NCI-H2107 (cell line): ENCODE results near the gene LYST.
"Not testable (repeated sequence)": the region's sequence is repeated elsewhere in the genome, so short reads cannot be mapped to it uniquely, and the experiment has no call there.

Source experiments
- DNase-seq: peaks from one replicate; lab custom pipeline; 2025; lab: John Stamatoyannopoulos, UW

LYST gene

DNA sequence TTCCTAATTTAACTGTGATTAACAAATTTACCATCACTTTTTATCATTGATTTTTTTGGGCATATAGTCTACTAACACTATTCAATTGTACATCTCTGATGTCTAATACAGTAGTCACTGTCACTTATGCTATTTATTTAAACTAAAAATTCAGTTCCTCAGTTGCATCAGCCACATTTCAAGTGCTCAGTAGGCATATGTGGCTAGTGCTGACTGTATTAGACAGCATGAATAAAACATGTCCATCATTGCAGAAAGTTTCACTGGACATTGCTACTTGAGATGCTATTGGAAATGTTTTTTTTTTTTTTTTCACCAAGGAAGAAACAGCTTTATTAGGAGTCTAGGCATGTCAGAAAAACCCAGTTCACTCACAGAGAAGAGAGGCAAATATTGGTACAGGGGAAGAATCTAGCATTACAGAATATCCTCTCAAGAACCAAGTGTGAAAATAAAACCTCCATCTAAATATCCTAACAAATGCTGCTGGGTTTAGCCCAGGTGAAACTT, 109.1 kb downstream of the LYST start:
- DNase-seq: no peak

DNA sequence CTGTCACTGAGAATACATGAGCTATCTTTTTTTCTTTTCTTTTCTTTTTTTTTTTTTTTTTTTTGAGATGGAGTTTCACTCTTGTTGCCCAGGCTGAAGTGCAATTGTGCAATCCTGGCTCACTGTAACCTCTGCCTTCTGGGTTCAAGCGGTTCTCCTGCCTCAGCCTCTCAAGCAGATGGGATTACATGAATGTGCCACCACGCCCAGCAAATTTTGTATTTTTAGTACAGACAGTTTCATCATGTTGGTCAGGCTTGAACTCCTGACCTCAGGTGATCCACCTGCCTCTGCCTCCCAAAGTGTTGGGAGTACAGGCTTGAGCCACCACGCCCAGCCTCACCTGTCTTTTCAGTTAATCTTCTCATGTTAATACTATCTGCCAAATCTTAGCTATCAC, 112.5 kb downstream of the LYST start:
- DNase-seq: not testable (repeated sequence)

DNA sequence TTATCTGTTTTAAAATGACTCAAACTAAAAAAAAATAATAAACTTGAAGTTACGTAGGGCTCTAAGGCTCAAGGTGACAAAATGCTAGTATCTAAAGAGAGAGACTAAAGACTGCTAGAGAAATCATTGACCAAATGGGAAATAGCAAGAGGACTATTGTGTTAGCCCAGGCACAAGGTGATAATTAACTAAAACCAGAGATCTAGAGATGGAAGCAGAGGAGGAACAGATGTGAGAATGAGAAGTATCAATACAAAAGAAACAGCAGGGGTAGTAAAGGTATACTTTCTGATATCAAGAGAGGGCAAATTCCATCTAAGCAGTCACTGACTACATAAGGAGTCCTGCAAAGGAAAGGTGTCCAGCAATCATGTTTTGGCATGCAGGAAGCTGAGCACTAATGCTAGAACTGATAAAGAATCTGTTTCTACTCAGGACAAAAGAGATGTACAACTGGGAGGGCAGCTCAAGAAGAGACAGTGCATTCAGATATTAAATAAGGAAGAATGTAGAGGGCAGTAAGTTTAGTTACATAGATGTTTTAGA, 116.9 kb downstream of the LYST start:
- no peak for DNase-seq

DNA sequence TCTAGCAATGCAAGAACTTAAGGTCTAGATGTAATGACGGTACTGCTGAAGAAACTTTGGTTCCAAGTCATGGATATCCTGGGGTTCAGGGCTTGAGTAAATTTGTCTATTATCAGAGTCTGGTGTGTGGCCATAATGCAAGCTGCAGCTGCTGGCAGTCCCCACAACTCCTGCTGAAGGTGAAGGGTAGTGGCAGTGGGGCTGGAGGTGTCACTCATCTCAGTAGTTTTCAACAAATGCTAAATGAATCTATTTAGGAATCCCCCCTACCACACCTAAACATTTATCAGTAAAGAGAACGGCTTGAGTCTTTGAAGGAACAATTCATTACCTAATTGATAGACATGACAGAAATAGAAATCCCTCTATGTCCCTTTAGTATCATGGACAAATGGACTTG, 118.0 kb downstream of the LYST start:
- no peak for DNase-seq

DNA sequence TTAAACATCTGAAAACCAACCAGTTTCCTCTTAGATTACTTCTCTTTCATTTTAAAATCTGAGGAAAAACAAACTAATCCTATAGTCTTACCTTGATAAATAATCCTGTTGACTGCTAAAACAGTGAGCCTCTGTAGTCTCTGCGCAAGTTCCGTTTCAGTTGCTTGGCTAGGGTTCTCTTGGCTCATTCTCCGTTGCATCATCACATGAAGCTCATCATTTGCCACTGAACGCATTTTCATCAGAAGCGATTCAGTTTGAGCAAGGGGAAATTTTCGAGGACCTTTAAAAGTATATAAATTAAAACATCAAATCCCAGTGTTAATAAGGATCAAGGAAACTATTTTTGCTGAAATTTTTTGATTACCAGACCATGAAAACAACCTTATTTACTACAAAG, 120.5 kb downstream of the LYST start:
- DNase-seq: no peak

DNA sequence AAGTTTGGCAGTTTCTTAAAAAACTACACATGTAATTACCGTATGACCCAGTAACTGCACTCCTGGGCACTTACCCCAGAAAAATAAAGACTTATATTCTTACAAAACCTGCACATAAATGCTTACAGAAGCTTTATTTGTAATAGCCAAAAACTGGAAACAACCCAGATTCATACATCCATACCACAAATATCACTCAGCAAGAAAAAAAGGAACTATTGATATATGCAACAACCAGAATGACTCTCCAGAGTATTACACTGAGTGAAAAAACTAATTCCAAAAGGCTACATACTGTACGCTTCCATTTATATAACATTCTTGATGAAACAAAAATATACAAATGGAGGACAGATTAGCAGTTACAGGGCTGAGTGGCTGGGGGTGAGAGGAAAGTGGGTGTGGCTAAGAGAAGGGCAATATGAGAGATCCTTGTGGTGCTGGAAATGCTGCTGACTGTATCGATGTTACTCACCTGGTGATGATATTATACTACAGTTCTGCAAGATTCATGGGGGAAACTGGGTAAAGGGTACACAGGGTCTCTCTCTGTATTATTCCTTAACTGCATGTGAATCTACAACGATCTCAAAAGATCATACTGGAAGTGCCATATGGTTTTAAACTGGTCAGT, 121.1 kb downstream of the LYST start:
- no peak for DNase-seq

DNA sequence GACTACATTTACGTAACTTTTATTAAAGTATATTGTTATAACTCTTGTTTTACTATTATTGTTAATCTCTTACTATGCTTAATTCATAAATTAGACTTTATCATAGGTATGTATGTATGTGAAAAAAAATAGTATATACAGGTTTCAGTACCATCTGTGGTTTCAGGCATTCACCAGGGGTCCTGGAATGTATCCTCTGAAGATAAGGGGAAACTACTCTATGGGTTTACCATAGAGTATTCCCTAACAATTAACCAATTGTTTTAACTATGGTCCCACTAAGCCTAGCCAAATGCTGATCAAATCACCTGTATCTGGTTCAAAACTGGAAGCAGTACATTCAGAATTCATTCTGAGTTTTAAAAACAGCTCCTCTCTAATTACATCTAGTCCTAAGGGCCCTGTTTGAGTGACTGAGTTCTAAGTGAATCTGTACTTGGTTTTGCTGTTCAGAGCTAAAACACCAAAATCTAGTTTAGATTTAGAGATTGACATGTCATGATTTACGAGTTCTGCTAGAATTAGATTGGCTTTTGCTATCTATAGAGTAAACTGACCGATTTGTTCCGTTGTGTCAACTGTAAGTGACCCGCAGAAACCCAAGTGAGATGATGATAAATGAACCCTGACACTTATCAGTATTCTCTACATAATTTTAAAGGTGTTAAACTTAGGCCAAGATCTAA, 123.6 kb downstream of the LYST start:
- no peak for DNase-seq

DNA sequence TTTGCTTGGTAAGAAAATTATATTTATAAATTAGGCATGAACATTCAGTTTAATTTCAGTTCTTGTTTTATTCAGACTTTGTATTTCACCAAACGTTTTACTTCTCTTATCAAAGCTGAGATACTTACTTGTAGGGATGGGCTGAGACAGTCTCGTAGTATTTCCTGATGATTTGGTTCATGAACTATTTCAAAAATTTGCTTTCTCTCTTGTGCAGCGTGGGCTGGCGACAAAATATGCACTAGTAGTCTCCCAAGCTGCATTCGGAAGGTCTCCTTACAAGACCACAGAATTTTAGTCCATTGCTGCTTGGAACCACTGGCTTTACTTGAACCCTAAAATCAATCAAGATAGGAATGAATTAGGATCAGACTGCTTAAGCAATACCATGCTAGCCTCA, 125.4 kb downstream of the LYST start:
- DNase-seq: no peak

DNA sequence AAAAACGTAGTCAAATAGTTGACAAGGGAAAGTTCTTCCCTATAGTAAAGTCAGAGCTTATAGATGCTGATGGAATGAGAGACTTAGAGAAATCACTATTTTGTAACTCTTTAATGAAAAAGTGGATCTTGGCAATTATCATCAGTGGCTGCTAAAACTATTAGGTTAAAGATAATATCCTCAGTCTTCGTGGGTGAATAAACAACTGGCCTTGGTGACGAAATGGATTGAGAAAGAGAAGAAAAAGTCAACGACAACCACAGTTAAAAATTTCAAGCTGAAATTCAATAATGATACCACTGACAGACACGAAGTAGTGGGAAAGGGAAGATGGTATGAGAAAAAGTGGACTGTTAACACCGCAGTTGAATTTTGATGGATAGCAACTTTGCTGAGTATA, 127.1 kb downstream of the LYST start:
- no peak for DNase-seq

DNA sequence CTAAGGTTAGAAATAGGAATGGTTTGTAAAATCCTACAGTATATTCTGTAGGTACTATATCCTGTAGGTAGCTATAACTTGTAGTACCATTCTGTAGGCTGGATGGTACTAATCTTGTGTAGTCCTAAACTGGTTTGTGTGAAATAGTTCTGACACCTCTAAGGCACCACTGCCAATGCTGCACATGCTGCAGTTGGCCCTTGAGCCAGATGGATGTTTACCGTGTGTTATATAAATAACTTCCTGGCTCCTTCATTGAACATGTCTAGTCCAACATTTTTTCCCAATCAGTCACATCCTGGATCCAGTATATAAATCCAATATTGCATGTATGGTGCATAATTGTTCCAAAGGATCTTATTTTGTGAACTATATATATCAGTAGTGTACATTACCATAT, 127.6 kb downstream of the LYST start:
- no peak for DNase-seq

DNA sequence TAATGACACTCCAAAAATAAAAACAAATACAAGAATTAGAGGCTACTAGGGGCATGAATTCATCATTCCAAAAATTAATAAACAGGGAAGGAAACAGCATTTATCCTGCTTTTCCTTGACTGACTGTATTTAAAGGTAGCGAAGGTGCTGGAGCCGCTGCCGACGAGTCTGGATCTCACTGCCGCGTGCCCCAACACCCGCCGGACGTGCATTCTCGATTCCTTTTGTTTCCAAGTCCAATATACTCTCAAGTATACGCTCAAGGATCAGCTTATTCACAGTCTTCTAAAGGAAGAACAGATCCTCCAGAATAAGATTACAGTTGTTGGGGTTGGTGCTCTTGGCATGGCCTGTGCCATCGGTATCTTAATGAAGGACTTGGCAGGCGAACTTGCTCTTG, 129.0 kb downstream of the LYST start:
- DNase-seq: no peak

DNA sequence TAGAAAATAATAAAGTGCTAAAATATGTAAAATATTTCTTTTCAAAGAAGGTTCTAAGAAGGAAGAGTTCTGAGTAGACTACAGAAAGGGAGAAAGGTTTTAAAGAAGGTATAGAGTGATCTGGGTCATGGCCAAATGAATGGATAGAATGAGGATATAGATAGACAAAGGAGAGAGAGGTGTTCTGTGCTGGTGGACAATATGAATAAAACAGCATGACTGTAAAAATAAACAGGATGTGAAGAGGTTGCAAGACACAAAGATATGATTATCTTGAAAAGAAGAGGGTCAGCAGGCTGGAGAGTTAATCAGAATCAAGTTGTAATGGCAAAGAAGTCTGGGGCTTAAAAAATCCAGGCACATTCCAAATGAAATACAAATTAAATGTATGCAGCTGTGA, 130.4 kb downstream of the LYST start:
- no peak for DNase-seq

DNA sequence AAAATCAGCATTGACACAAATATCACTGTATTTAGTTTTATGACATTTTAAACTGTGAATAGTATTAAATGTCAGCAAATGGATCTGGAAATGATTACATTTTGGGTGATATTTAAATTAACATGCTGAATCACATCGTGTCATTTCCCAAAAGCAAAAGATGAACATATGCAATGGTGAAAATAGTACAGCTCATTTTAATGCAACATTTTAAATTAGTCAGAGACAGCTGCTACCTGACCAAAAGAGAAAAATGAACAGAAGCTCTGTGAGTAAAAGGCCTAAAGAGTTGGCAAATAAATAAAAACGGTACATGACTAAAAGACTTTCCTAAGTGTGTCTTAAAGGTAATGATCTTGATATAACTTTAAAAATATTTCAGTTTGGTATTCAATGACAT, 131.1 kb downstream of the LYST start:
- no peak for DNase-seq

DNA sequence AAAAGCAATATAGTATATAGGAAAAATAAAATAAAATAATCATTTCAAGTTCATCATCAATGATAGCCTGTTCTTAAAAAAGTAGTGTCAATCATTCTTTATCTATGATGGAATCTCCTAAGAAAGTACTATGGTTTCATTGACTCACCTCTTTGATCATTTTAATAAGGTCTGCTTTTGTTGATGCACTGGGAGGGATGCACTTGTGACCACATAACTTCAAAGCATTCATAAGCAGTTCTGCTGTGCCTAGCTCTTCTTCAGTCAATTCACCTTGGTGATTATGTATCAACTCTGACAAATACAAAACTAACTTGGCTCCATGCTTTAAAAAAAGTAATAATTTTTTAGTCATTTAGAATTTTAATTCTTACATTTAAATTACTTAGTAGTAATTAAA, 132.4 kb downstream of the LYST start:
- DNase-seq: no peak

DNA sequence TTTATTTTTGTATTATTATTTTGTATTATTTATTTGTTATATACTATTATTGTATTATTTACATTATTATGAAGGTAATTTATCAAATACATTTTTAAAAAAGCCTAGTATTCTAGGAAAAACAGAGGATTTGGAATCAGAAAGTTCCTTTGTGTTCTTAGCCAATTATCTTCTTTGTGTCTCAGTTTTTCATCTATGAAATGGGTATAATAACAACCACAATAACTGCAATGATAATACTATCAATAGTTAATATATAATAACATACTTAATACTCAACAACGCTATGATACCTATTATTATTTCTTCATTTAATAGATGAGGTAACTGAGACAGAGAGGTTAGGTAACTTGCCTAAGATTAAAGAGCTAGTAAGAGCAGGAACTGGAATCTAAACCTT, 136.7 kb downstream of the LYST start:
- DNase-seq: no peak

DNA sequence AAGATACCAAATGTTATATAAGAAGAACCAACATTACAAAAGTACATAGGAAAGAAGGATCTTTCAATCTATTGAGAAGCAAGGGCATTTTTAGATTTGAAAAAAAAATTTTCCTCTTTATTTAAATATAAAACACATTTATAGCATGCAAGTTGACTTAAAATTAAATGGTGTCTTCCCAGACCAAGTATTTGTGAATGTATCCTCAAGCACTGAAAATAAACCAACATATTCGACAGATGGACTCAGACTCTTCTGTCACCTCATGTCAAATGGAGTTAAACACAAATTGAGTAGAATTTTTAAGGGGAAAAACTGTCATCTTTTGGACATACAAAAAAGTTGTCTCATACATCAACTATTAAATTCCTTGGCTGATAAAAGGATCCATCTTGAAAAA, 140.1 kb downstream of the LYST start:
- DNase-seq: no peak

DNA sequence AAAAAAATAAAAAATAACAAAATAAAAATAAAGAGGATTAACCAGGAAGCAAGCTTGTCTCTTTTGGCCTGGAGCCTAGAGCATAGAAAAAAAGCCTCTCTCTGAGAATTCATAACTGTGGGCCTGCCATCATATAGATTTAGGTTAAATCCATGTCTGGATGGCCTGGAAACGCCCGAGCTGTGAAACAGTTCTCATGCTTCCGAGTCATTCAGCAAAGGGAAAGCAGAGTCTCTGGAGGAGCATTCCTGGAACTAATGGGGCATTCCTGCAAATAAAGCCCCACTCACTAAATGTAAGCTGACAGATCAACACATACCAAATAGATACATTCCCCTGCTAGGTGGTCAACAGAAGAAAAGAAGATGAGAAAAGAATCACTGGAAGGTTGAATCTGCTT, 141.3 kb downstream of the LYST start:
- no peak for DNase-seq

DNA sequence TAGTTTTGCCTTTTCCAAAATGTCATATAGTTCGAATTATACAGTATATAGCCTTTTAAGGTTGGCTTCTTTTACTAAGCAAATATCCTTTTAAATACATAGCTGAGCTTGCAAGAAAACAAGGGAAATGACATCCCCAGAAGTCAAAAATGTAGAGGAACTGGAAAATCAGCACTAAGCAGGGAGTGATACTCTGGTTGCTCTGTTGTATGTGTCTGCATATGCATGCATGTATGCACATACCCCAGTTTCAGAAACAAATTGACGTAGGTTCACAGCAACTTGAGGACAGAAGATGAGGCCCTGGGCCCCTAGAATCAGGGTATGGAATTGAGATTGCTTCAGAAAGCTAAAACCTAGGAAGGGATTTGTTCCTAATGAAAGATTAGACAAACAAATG, 142.0 kb downstream of the LYST start:
- DNase-seq: no peak

DNA sequence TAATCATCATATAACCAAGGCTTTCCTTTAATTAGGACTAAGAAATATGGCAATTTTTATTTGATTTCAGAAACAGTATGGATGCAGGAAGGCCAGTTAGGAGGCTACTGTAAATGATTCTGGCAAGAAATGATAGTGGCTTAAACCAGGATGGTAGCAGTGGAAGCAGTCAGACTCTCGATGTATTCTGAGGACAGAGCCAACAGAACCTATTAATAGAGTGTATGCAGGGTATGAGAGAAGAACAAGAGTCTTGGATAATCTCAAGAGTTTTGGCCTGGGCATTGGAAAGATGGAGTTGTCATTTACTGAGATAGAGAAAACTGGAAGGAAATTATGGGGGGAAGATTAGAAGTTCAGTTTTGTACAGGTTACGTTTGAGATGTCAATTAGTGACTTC, 143.8 kb downstream of the LYST start:
- no peak for DNase-seq

DNA sequence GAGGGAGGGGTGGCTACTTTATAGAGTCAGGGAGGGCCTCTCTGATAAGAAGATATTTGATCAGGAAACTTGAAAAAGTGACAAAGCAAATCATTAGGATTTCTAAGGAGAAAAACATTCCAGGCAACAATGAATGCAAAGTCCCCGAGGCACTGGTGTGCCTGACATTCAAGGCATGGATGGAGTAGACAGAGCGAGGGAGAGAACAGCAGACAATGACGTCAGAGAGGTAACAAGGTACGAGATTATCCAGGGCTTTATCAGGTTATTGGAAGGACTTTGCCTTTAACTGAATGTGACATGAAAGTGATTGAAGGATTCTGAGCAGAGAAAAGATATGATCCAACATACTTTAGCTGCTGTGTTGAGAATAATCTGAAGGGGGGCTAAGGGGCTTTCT, 144.7 kb downstream of the LYST start:
- no peak for DNase-seq

DNA sequence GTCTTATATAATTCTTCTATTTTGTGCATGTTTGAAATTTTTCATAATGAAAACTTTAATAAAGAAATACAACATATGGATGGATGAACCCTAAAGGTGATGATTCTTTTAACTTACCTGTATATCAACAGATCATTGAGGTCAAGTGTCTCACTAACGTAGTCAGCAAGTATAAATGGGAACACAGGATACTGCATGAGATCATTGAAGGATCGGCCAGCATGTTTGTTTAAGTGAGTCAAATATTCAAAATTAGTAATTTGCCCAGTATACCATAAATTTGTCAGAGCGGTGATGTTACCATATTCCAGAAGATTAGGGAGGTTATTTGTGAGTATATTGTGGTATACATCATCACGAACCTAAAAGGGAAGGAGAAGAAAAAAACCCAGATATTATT, 146.2 kb downstream of the LYST start:
- DNase-seq: no peak

DNA sequence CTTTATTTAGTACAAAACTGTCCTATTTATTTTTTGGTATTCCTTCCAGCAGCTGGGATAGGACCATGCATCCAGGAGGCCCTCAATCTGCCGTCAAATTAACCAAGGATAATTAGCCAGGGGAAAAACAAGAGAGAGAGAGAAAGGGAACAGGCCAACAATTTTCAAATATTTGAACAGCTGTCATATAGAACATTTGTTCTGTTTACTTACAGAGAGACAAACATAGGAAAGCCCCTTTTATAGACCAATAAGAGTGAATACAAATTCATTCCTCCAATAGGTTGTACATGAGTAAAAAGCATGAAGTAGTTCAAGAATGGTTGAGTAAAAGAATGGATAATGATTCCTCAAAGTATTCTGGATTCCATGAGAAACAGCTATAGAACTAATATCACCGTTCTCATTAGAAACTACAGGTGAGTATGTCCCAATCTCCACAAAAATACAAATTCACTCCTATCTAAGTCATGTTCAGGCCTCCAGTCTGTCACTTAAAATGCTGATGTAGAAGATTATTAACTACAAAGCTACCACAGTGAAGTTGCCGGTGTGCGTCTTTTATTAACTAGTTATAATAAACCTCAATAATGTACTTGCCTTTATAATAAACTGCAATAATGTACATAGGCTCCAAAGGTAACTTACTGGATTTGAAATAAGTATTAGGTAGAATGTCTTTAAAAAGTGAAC, 152.4 kb downstream of the LYST start:
- DNase-seq: no peak

DNA sequence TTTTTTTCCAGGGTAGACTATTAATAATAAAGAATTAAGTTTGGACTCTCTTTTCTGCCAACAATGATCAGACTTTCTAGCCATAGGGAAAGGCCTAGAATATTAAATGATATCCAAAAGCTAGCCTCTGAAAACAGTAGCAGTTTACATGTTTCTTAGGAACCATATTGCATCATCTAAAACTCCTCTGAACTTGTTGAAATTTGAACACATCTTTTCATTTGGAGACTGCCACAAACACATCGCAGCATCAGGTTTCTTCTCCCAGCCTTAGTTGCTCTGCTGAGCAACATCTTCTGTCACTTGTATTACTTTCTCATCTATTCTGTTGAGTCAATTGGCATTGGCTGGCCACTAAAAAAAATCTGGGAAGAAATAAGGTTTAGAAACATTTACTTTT, 153.9 kb downstream of the LYST start:
- peak; percentile 39 for DNase-seq
